ENCODE data around the gene ZNRF3.

ZNRF3 gene

GRCh38 chr22:28898233-28898629 is 14.9 kb downstream of the ZNRF3 start:
- no peak overlapping the region for H3K4me3 ChIP-seq (ENCODE audit: low read depth, low read length)
- no peaks in the 10 kb centered on the region for H3K36me3 ChIP-seq (ENCODE audit: control insufficient read depth in 2 of 2, insufficient read depth in 1 of 2, low read length in 2 of 2)
- no peaks in the 10 kb centered on the region for H3K4me1 ChIP-seq (ENCODE audit: control insufficient read depth, insufficient read depth, low read length)
- ChIA-PET CTCF (interaction anchor here (0.5 to 0.8 kb wide), 2 partner anchors 132 to 143 kb away, joined by 3 read pairs; no protein-coding TSS in a partner anchor), POLR2A (interaction anchor here (0.8 kb wide), 1 partner anchor 8 kb away, joined by 3 read pairs; no protein-coding TSS in a partner anchor)
- H3K9me3 ChIP-seq (ENCODE audit: control insufficient read depth, insufficient read depth, low read depth, low read length), result no peaks in the 10 kb centered on the region
- TF ChIP-seq ZNF830 (tag by site-specific recombination; IDR thresholded peaks at IDR 0.05; ENCODE audit: low read depth), result no peak
- TF ChIP-seq REST (tag by site-specific recombination; IDR thresholded peaks at IDR 0.05), result no peak
- no peak for TF ChIP-seq ZBTB11 (tag by site-specific recombination; conservative IDR thresholded peaks at IDR 0.05; ENCODE audit: low read depth)
- TF ChIP-seq GLIS1 (tag by site-specific recombination; IDR thresholded peaks at IDR 0.05), result no peak
- TF ChIP-seq SP2 (tag by site-specific recombination; IDR thresholded peaks at IDR 0.05), result no peak
- no peak for TF ChIP-seq ZBTB7A (tag by site-specific recombination; IDR thresholded peaks at IDR 0.05; ENCODE audit: low read depth)
- TF ChIP-seq, protein P1, sequence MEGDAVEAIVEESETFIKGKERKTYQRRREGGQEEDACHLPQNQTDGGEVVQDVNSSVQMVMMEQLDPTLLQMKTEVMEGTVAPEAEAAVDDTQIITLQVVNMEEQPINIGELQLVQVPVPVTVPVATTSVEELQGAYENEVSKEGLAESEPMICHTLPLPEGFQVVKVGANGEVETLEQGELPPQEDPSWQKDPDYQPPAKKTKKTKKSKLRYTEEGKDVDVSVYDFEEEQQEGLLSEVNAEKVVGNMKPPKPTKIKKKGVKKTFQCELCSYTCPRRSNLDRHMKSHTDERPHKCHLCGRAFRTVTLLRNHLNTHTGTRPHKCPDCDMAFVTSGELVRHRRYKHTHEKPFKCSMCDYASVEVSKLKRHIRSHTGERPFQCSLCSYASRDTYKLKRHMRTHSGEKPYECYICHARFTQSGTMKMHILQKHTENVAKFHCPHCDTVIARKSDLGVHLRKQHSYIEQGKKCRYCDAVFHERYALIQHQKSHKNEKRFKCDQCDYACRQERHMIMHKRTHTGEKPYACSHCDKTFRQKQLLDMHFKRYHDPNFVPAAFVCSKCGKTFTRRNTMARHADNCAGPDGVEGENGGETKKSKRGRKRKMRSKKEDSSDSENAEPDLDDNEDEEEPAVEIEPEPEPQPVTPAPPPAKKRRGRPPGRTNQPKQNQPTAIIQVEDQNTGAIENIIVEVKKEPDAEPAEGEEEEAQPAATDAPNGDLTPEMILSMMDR (tag by site-specific recombination; IDR thresholded peaks at IDR 0.05), result no peak
- TF ChIP-seq ZNF791 (tag by site-specific recombination; IDR thresholded peaks at IDR 0.05), result no peak
- no peak for TF ChIP-seq ZNF473 (tag by site-specific recombination; IDR thresholded peaks at IDR 0.05)
- no peak for TF ChIP-seq ZNF114 (tag by site-specific recombination; IDR thresholded peaks at IDR 0.05)
- TF ChIP-seq ZNF548 (tag by site-specific recombination; IDR thresholded peaks at IDR 0.05), result no peak
- no peak for TF ChIP-seq ZBTB17 (tag by site-specific recombination; IDR thresholded peaks at IDR 0.05)
- TF ChIP-seq, protein P2, sequence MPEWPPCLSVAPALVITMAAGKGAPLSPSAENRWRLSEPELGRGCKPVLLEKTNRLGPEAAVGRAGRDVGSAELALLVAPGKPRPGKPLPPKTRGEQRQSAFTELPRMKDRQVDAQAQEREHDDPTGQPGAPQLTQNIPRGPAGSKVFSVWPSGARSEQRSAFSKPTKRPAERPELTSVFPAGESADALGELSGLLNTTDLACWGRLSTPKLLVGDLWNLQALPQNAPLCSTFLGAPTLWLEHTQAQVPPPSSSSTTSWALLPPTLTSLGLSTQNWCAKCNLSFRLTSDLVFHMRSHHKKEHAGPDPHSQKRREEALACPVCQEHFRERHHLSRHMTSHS (tag by site-specific recombination; IDR thresholded peaks at IDR 0.05), result no peak
- TF ChIP-seq, protein P3, sequence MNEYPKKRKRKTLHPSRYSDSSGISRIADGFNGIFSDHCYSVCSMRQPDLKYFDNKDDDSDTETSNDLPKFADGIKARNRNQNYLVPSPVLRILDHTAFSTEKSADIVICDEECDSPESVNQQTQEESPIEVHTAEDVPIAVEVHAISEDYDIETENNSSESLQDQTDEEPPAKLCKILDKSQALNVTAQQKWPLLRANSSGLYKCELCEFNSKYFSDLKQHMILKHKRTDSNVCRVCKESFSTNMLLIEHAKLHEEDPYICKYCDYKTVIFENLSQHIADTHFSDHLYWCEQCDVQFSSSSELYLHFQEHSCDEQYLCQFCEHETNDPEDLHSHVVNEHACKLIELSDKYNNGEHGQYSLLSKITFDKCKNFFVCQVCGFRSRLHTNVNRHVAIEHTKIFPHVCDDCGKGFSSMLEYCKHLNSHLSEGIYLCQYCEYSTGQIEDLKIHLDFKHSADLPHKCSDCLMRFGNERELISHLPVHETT (tag by site-specific recombination; IDR thresholded peaks at IDR 0.05), result no peak
- TF ChIP-seq ZNF747 (tag by site-specific recombination; IDR thresholded peaks at IDR 0.05), result no peak
- H3K27ac ChIP-seq (ENCODE audit: extremely low read depth, low read depth, low read length), result no peak overlapping the region
